SH-SY5Y (cell line): ENCODE data around the gene LAMC1.

ENCODE experiments used
- GATA2 ChIP-seq: IDR thresholded peaks from 2 replicates; pipeline ENCODE4 v1.6.1; 2011; ENCODE audit warnings: mild to moderate bottlenecking, low read depth, low read length
- GATA3 ChIP-seq: IDR thresholded peaks from 2 replicates; pipeline ENCODE4 v1.6.1; 2011; ENCODE audit warnings: low read depth, mild to moderate bottlenecking, low read length, moderate library complexity

GRCh38 chr1:183173828-183174227, 150.6 kb downstream of the LAMC1 start:
- no peak for TF ChIP-seq GATA3
- TF ChIP-seq GATA2, result no peak
